Body of pancreas (tissue), 4 donors: ENCODE data around the gene RARA.

Source experiments
- POLR2A ChIP-seq, 3 donors: fragments of 450-650 bp; IDR thresholded peaks; one replicate each; pipeline ENCODE4 v1.6.1; 2016; ENCODE audit warnings: antibody characterized with exemption in 3 of 3, mild to moderate bottlenecking in 2 of 3
- TF ChIP-seq, protein P1 (sequence below), 7 experiments: fragments of 450-650 bp in 4 of 7; fragments of 200-600 bp in 3 of 7; sonication (generic) in 3 of 7; IDR thresholded peaks; one replicate each; pipeline ENCODE4 v1.5.1; 2016 to 2019; ENCODE audit warnings: antibody characterized with exemption in 7 of 7

DNA sequence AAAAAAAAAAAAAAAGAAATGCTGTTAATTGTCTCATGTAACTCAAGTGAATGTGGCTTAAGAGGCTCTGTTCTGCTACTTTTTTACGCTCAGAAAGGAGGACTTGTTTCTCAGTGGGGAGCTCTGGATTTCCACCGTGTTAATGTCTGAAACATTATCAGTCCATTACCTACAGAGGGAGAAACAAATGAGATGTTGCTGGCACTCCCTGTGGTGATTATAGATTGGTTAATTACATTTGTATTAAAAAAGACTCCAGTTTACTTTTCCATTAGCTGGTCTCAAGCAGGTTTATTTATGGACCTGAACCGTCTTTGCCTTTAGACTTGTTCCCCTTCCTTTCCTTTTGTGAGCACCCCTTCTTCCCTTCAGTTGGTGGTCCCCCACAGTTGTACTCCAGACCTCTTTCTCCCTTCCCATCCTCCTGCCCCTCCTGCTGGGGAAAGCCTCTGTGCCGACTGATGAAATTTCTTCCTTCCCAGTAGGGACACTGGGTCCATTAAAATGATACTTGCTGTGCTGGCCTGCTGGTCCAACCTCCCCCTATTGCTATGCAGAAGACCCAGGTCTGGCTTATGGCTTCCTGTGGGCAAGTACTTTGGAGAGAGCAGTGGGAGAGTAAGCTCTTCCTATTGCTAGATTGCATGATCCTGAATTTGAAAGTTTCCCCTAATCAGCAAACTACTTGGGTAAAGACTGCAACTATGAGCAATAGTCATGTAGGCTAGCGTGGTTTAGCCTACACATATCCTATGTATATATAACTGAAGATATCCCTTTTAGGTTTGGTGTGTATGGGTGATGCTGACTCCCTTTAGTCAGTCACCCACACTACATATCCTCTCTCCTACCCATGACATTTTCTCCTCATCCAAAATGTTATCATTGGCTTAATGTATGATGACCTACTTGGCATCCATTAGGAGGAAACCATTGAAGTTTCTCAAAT is 13.2 kb upstream of the RARA start:
- TF ChIP-seq, protein P1, sequence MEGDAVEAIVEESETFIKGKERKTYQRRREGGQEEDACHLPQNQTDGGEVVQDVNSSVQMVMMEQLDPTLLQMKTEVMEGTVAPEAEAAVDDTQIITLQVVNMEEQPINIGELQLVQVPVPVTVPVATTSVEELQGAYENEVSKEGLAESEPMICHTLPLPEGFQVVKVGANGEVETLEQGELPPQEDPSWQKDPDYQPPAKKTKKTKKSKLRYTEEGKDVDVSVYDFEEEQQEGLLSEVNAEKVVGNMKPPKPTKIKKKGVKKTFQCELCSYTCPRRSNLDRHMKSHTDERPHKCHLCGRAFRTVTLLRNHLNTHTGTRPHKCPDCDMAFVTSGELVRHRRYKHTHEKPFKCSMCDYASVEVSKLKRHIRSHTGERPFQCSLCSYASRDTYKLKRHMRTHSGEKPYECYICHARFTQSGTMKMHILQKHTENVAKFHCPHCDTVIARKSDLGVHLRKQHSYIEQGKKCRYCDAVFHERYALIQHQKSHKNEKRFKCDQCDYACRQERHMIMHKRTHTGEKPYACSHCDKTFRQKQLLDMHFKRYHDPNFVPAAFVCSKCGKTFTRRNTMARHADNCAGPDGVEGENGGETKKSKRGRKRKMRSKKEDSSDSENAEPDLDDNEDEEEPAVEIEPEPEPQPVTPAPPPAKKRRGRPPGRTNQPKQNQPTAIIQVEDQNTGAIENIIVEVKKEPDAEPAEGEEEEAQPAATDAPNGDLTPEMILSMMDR (IDR thresholded peaks at IDR 0.05), result no peak
- TF ChIP-seq POLR2A (IDR thresholded peaks at IDR 0.05), result no peak
